Measurements from ENCODE around the gene TAX1BP1.

TAX1BP1 gene

DNA sequence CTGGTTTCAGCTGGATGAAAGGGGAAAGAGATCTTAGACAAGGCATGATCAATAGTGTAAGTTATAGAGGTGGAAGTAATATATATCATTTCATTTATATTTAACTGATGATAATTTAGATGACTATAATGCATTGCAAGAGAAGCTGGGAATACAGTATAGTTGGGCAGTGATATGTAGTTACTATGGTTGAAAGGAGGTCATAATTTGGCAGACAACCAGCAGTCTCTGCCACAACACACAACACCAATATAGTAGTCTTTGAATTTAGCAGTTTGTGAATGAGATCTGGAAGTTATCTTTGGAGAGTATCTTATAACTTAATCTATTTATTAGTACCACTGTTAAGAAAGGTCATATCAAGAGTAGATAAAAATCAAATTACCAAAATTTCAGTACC lies 39.9 kb downstream of the TAX1BP1 start:
- Mint-ChIP-seq H3K9me3 (no peaks in the 10 kb centered on the region), H3K27ac (no peak overlapping the region), H3K27me3 (ENCODE audit: low read depth) (no peaks in the 10 kb centered on the region), H3K4me1 (ENCODE audit: low read depth) (peaks cover 10% of the 10 kb centered on the region), H3K36me3 (ENCODE audit: low read depth) (peaks cover 5% of the 10 kb centered on the region), H3K4me3 (no peak overlapping the region)

DNA sequence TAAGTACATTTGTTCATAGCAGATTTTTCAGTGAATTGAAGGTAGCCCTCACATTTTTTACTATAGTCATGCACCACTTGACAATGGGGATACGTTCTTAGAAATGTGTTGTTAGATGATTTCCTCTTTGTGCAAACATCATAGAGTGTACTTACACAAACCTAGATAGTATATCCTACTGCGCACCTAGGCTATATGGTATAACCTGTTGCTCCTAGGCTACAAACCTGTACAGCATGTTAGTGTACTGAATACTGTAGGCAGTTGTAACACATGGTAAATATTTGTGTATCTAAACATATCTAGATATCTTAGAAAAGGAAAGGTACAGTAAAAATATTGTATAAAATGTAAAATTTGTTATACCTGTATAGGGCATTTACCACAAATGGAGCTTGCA lies 41.2 kb downstream of the TAX1BP1 start:
- Mint-ChIP-seq H3K4me3 (no peak overlapping the region), H3K27me3 (ENCODE audit: low read depth) (no peaks in the 10 kb centered on the region), H3K4me1 (ENCODE audit: low read depth) (peaks cover 7% of the 10 kb centered on the region), H3K27ac (no peak overlapping the region), H3K36me3 (ENCODE audit: low read depth) (peaks cover 6% of the 10 kb centered on the region), H3K9me3 (no peaks in the 10 kb centered on the region)

DNA sequence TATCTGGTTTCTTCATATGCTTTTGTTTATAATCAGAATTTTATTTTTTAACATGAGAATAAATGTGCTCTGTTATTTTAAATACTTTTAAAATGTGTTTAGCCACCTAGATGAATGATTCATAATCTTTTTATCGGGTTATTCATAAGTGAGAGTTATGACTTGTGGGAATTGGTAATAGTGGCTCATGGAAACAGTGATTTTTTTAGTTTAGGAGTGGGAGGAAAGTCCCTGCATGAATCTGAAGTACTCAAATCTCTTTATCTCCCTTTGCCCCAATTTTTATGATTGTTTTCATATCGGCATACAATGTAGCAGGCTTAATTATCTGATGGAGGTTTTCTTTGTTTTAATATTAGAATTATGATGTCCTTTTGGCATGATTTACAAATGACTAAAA lies 42.9 kb downstream of the TAX1BP1 start:
- Mint-ChIP-seq H3K9me3 (no peaks in the 10 kb centered on the region), H3K4me1 (ENCODE audit: low read depth) (peaks cover 5% of the 10 kb centered on the region), H3K27ac (no peak overlapping the region), H3K27me3 (ENCODE audit: low read depth) (no peaks in the 10 kb centered on the region), H3K36me3 (ENCODE audit: low read depth) (peaks cover 7% of the 10 kb centered on the region), H3K4me3 (no peak overlapping the region)

DNA sequence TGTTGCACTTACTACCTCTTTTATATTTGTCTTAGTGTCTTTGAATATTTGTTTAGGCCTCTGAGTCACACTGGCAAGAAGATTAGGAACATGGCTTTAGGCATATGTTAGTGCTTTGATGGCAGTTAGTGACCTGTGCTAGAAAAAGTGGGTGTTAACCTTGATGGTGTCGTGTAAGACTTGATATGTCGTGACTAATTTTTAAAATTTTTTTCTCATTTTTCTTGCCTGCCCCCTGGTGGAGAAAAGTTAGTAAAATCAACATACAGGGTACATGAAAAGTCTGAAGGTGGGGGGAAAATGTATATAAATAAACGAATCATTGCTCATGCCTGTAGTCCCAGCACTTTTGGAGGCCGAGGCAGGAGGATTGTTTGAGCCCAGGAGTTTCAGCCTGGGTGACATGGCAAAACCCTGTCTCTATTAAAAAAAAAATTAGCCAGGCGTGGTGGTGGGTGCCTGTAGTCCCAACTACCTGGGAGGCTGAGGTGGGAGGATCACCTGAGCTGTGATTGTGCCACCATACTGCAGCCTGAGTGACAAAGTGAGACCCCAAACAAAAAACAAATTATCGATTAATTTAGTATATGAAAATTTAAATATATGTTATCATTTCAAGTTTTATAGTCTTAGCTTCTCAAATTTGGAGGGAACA lies 44.6 kb downstream of the TAX1BP1 start:
- Mint-ChIP-seq H3K36me3 (ENCODE audit: low read depth) (peaks cover 15% of the 10 kb centered on the region), H3K4me1 (ENCODE audit: low read depth) (peaks cover 5% of the 10 kb centered on the region), H3K27ac (peak overlapping the region; percentile 18), H3K27me3 (ENCODE audit: low read depth) (no peaks in the 10 kb centered on the region), H3K9me3 (no peaks in the 10 kb centered on the region), H3K4me3 (no peak overlapping the region)

DNA sequence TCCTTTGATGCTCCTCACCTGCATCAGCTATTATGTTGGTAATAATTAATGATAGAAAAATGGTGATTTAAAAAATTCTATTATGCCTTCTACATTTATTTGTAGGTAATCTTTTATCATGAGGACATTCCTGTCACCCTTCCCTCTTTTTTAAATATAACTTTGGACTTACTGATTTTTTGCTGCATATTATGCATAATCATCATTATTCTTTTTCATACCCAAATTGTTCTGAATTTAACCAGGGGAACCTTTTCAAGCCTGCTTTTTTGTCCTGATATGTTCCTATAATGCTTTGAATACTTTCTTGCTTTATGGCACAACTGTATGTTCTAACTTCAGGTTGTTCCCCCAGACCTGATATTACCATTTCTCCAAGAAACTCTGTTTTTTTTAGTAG lies 48.5 kb downstream of the TAX1BP1 start:
- no peaks in the 10 kb centered on the region for H3K27me3 Mint-ChIP-seq (ENCODE audit: low read depth)
- peaks cover 22% of the 10 kb centered on the region for H3K36me3 Mint-ChIP-seq (ENCODE audit: low read depth)
- no peaks in the 10 kb centered on the region for H3K9me3 Mint-ChIP-seq
- no peak overlapping the region for H3K4me3 Mint-ChIP-seq
- H3K4me1 Mint-ChIP-seq (ENCODE audit: low read depth), result peaks cover 2% of the 10 kb centered on the region
- no peak overlapping the region for H3K27ac Mint-ChIP-seq

DNA sequence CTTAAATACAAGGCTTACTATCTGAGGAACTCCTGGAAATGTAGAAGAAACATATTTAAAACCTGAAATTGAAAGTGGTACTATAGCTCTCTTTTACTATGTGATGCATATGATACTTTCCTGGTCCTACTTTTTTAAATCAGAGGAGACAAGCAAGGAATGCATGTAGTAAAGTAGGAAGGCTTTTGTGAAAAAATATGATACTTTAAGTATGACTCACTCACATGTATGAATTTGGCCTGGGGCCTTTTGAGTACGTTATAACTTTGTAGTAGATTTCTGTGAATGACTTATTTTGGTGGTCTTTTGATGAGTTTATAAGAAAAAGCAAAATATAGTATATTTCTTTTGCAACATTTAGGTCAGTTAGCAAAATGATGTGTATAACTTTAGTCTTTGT lies 53.8 kb downstream of the TAX1BP1 start:
- Mint-ChIP-seq H3K9me3 (no peaks in the 10 kb centered on the region), H3K4me3 (no peak overlapping the region), H3K27ac (no peak overlapping the region), H3K36me3 (ENCODE audit: low read depth) (peaks cover 37% of the 10 kb centered on the region), H3K4me1 (ENCODE audit: low read depth) (peaks cover 5% of the 10 kb centered on the region), H3K27me3 (ENCODE audit: low read depth) (no peaks in the 10 kb centered on the region)

DNA sequence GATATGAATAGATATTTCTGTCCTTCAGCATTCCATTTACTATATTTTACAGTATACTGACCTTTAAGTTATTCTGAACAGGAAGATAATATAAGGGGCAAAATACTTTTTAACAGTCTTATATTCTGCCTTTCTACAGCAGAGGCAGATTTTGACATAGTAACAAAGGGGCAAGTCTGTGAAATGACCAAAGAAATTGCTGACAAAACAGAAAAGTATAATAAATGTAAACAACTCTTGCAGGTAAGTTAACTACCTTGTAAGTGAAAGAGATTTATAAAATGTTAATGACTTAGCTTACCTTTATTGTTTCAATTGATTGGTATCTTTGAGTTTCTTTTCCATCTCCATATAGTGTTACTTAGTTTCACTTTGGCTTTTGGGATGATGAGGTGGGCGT lies 56.0 kb downstream of the TAX1BP1 start:
- Mint-ChIP-seq H3K27ac (no peak overlapping the region), H3K36me3 (ENCODE audit: low read depth) (peaks cover 39% of the 10 kb centered on the region), H3K9me3 (no peaks in the 10 kb centered on the region), H3K27me3 (ENCODE audit: low read depth) (no peaks in the 10 kb centered on the region), H3K4me1 (ENCODE audit: low read depth) (peaks cover 5% of the 10 kb centered on the region), H3K4me3 (no peak overlapping the region)

DNA sequence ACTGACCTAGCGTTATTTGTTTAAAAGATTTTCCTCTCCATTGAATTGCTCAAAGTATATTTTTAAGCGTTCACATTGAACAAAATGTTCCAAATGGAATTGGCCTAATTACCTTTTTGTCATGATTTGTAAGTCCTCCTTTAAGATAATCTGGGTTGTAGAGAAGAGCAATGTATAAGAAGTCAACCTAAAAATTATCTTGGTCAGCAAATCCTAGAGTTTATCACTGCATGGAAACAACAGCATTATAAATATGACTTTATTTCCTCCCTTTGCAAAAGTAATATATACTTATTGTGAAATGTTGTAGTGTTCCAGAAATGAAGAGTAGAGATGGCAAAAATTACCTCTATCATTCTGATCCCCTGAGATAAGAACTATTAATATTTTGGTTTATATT lies 59.2 kb downstream of the TAX1BP1 start:
- Mint-ChIP-seq H3K4me3 (no peak overlapping the region), H3K9me3 (no peaks in the 10 kb centered on the region), H3K27me3 (ENCODE audit: low read depth) (no peaks in the 10 kb centered on the region), H3K27ac (no peak overlapping the region), H3K4me1 (ENCODE audit: low read depth) (peaks cover 5% of the 10 kb centered on the region), H3K36me3 (ENCODE audit: low read depth) (peaks cover 30% of the 10 kb centered on the region)

DNA sequence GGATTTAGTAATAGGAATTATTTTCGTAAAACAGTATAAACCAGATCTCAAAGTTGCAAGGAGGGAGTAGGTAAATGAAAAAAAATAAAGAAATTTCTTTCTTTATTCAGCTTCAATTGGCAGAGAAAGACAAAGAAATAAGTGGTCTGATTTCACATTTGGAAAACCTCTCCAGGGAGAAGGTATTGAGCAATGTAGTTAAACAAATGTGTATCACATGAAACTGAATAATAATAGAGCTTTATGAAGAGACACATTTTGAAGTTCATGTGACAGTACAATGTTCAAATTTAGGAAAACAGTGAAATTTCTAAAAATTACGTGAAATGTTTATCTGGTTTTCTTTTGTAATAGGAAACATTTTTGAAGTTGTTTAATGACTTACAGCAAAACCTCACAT lies 63.0 kb downstream of the TAX1BP1 start:
- Mint-ChIP-seq H3K27ac (no peak overlapping the region), H3K9me3 (no peaks in the 10 kb centered on the region), H3K4me3 (no peak overlapping the region), H3K27me3 (ENCODE audit: low read depth) (no peaks in the 10 kb centered on the region), H3K36me3 (ENCODE audit: low read depth) (peaks cover 16% of the 10 kb centered on the region), H3K4me1 (ENCODE audit: low read depth) (peaks cover 3% of the 10 kb centered on the region)

DNA sequence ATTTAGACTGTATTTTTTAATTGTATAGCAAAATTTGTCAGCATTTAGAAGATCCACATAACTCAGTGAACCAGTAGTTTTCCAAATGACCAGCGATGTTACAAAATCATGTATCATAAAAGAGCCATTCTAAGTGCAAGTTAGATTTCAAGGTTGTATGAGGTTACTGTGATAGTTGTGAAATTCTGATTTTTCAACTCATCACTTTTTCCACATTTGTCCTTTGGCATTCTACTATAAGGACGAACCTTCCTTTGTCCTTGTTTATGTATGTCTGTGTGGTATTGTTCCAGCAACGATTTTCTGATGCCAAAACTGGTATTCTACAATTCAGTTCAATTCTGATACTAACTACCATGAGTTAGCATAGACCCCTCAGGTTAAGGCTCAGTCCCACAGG lies 64.2 kb downstream of the TAX1BP1 start:
- H3K9me3 Mint-ChIP-seq, result no peaks in the 10 kb centered on the region
- peaks cover 1% of the 10 kb centered on the region for H3K4me1 Mint-ChIP-seq (ENCODE audit: low read depth)
- no peak overlapping the region for H3K27ac Mint-ChIP-seq
- peaks cover 11% of the 10 kb centered on the region for H3K36me3 Mint-ChIP-seq (ENCODE audit: low read depth)
- H3K27me3 Mint-ChIP-seq (ENCODE audit: low read depth), result no peaks in the 10 kb centered on the region
- H3K4me3 Mint-ChIP-seq, result no peak overlapping the region

DNA sequence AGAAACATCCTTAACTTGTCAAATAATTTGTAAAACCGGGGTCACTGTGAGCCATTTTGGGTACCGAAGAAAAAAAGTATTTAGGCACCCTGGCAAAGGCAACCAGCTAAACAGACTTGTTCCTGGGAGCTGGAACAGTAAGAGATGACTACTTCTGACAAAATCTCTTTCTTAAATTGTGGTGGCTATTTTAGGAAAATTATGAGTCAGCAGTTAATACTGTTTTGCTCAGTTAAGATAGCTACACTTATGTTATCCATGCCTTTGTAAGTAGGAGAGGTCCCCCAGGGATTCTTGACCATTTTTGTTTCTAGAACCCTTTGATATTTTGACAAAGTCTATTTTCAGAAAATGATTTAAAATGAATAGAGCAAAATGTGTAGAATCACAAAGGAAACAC lies 68.7 kb downstream of the TAX1BP1 start:
- Mint-ChIP-seq H3K4me1 (ENCODE audit: low read depth) (peaks cover 1% of the 10 kb centered on the region), H3K9me3 (no peaks in the 10 kb centered on the region), H3K4me3 (no peak overlapping the region), H3K27ac (no peak overlapping the region), H3K27me3 (ENCODE audit: low read depth) (no peaks in the 10 kb centered on the region), H3K36me3 (ENCODE audit: low read depth) (peaks cover 3% of the 10 kb centered on the region)

DNA sequence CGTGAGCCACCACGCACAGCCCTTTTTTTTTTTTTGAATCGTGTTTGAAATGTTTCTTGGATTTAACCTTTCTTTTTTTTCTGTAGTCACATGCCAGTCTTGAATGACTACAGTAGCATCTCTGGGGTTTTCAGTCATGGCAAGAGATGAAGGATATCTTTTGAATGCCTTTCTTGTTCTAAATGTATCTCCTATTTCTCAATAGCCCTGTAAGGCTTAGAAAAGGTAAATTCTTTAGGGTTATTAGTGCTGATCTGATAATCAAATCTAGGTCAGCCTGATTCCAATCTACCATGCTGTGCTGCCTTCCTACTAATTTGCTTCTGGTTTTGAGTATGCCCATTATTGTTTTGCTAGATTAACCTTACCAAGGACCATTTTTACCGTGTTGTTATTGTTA lies 70.2 kb downstream of the TAX1BP1 start:
- Mint-ChIP-seq H3K27ac (no peak overlapping the region), H3K4me1 (ENCODE audit: low read depth) (peaks cover 1% of the 10 kb centered on the region), H3K36me3 (ENCODE audit: low read depth) (peaks cover 7% of the 10 kb centered on the region), H3K4me3 (no peak overlapping the region), H3K27me3 (ENCODE audit: low read depth) (no peaks in the 10 kb centered on the region), H3K9me3 (no peaks in the 10 kb centered on the region)

DNA sequence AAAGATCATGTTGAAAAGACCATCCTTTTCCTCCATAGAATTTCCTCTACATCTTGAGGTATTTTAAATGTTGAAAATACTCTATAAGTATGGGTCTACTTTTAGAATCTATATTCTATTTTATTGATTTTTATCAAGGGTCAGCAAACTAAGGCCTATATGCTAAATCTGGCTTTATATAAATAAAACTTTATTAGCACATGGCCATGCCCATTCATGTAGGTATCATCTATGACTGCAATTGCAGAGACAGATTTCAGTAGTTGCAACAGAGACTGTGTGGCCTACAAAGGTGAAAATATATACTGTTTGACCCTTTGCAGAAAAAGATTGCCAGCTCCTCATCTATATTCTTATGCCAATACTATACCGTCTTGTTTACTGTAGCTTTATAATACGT lies 72.7 kb downstream of the TAX1BP1 start:
- Mint-ChIP-seq H3K4me3 (no peak overlapping the region), H3K36me3 (ENCODE audit: low read depth) (peaks cover 15% of the 10 kb centered on the region), H3K27ac (no peak overlapping the region), H3K4me1 (ENCODE audit: low read depth) (no peaks in the 10 kb centered on the region), H3K27me3 (ENCODE audit: low read depth) (no peaks in the 10 kb centered on the region), H3K9me3 (no peaks in the 10 kb centered on the region)

DNA sequence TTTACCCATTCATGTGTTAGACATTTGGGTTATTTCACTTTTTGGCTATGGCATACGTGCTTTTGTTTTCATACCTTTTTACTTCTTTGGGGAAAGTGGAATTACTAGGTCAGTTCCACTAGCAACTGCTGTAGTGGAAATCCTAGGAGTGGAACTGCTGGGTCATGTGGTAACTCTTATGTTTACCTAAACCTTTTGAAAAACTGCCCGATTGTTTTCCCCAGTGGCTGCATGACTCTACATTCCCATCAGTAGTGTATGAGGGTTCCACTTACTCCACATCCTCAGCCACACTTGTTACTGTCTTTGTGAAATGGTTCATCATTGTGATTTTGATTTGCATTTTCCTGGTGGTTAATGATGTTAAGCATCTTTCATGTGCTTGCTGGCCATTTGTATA lies 82.3 kb downstream of the TAX1BP1 start:
- no peak overlapping the region for H3K4me3 Mint-ChIP-seq
- peaks cover 22% of the 10 kb centered on the region for H3K36me3 Mint-ChIP-seq (ENCODE audit: low read depth)
- no peaks in the 10 kb centered on the region for H3K27me3 Mint-ChIP-seq (ENCODE audit: low read depth)
- no peaks in the 10 kb centered on the region for H3K4me1 Mint-ChIP-seq (ENCODE audit: low read depth)
- no peak overlapping the region for H3K27ac Mint-ChIP-seq
- no peaks in the 10 kb centered on the region for H3K9me3 Mint-ChIP-seq

DNA sequence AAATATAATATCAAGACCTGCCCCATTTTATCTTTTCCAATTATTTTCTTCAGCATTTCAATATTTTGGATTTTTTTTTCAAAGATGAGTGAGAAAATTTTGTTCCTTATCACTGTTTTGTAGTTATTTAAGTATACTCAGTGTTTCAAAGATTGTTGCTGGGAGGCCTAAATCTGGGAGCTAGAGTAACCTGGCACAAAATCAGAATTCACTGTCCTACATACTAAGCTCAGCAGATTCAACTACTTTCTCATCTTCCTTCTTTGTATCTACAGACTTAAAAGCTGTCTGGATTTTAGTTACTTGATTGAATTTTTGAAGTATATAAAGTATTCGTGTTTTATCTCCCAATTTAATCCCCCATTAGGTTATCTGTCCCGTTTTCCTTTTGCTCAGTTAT lies 85.9 kb downstream of the TAX1BP1 start:
- Mint-ChIP-seq H3K27ac (no peak overlapping the region), H3K36me3 (ENCODE audit: low read depth) (peaks cover 18% of the 10 kb centered on the region)

DNA sequence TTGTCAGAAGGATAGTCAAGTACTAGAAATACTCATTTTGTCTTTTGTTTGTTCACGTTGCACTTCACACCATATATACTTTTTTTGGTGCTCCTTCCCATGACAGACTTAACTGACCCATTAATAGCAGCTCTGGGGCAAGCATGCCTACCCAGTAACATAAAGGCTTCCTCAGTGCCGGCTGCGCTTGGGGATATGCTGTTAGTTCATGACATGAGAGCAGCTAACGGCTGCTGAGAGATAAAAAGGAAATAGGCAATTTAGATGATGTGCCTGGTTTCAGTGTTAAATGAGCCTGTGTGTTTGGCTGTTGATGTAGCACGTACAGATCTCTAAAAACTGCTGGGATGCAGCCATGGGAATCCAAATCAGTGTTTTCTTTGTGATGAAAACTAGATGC lies 86.4 kb downstream of the TAX1BP1 start:
- Mint-ChIP-seq H3K27ac (no peak overlapping the region), H3K27me3 (ENCODE audit: low read depth) (no peaks in the 10 kb centered on the region), H3K36me3 (ENCODE audit: low read depth) (peaks cover 18% of the 10 kb centered on the region), H3K9me3 (no peaks in the 10 kb centered on the region), H3K4me1 (ENCODE audit: low read depth) (no peaks in the 10 kb centered on the region), H3K4me3 (no peak overlapping the region)

More for the DNA sequence above, 85.9 kb downstream of the TAX1BP1 start:
- Mint-ChIP-seq H3K27me3 (ENCODE audit: low read depth) (no peaks in the 10 kb centered on the region), H3K4me1 (ENCODE audit: low read depth) (no peaks in the 10 kb centered on the region), H3K9me3 (no peaks in the 10 kb centered on the region), H3K4me3 (no peak overlapping the region)

Data from T-helper 1 cell treated with Interleukin-12 subunit alpha and Interleukin-12 subunit beta and Interleukin-4 antibody, amounts not matched to agents 30 μg/mL and 1 μg/mL, for 36 hours (primary cell).